A549 (cell line): ENCODE data around the gene COMMD7. TPM values are rescaled to one million over a fixed set of nuclear protein-coding genes. Genes with fewer than 3 reads are reported as not detected.

Experiments used
- ATAC-seq, 2 experiments: fragments of 200-7000 bp in 1 of 2; fragments of >200 bp in 1 of 2; cut with Nextera tagmentation in 1 of 2; cut with Tn5 transposase in 1 of 2; 3 replicates each; pipeline versions ENCODE4 v1.8.0 to v1.9.1; 2018 to 2020; ENCODE audit warnings: mild to moderate bottlenecking in 1 of 2, moderate library complexity in 1 of 2
- CTCF ChIA-PET: fragments of 300-600 bp; sonication (Branson Sonifier 250); formaldehyde crosslinking; extraction: SDS; loops from one replicate; lab custom pipeline; 2021; ENCODE audit warnings: antibody characterized with exemption, inconsistent platforms; lab: Yijun Ruan, JAX
- POLR2A ChIA-PET: fragments of 350-600 bp; formaldehyde crosslinking; extraction: SDS; loops from one replicate; lab custom pipeline; 2021; ENCODE audit warnings: antibody characterized with exemption, inconsistent platforms; lab: Yijun Ruan, JAX
- DNase-seq, 2 experiments: peaks; one replicate each; pipeline versions ENCODE4 v3.0.0 to v3.0.0-alpha.2; 2011 to 2016; ENCODE audit warnings: low read depth in 1 of 2, low spot score in 1 of 2
- FAIRE-seq: peaks from 2 replicates; lab custom pipeline; 2011; peaks lifted over from hg19 to GRCh38; lab: Jason Lieb, UNC
- H3K27ac ChIP-seq, 2 experiments: fragments of >200 bp; sonication (Bioruptor Twin); formaldehyde crosslinking; 3 replicates each; pipeline ENCODE4 v1.5.1; 2016 to 2017
- H3K4me1 ChIP-seq: fragments of >200 bp; sonication (Bioruptor Twin); formaldehyde crosslinking; 3 replicates; pipeline ENCODE4 v1.6.1; 2016
- H3K4me2 ChIP-seq: fragments of >200 bp; sonication (Bioruptor Twin); formaldehyde crosslinking; 3 replicates; pipeline ENCODE4 v1.6.1; 2016
- H3K4me3 ChIP-seq: fragments of >200 bp; sonication (Bioruptor Twin); formaldehyde crosslinking; 3 replicates; pipeline ENCODE4 v1.5.1; 2016
- H3K9me3 ChIP-seq: fragments of >200 bp; sonication (Bioruptor Twin); formaldehyde crosslinking; 3 replicates; pipeline ENCODE4 v1.6.1; 2016
- BCL3 ChIP-seq: fragments of >200 bp; sonication (Bioruptor Twin); formaldehyde crosslinking; IDR thresholded peaks from 3 replicates; pipeline ENCODE4 v1.6.1; 2016
- BHLHE40 ChIP-seq: IDR thresholded peaks from 2 replicates; pipeline ENCODE4 v1.6.1; 2012; ENCODE audit warnings: low read depth, low read length, inconsistent platforms
- EHMT2 ChIP-seq: fragments of 200-600 bp; sonication (generic); IDR thresholded peaks from 2 replicates; pipeline ENCODE4 v1.6.1; 2016; ENCODE audit warnings: antibody characterized with exemption, low read depth, mild to moderate bottlenecking, moderate library complexity
- EP300 ChIP-seq, 2 experiments: fragments of >200 bp; sonication (Bioruptor Twin); formaldehyde crosslinking; IDR thresholded peaks; 2 replicates in 1 of 2; 3 replicates in 1 of 2; pipeline ENCODE4 v1.6.1; 2016 to 2017
- FOSB ChIP-seq: fragments of 250-450 bp; sonication (Bioruptor Pico); IDR thresholded peaks from 2 replicates; pipeline ENCODE4 v1.5.0; 2020; ENCODE audit warnings: mild to moderate bottlenecking, moderate library complexity
- HOXB13 ChIP-seq: fragments of 250-450 bp; sonication (Bioruptor Pico); IDR thresholded peaks from 2 replicates; pipeline ENCODE4 v1.5.0; 2020; ENCODE audit warnings: low read depth, mild to moderate bottlenecking, moderate library complexity
- HOXB5 ChIP-seq: fragments of 250-450 bp; sonication (Bioruptor Pico); IDR thresholded peaks from 2 replicates; pipeline ENCODE4 v1.5.0; 2020; ENCODE audit warnings: mild to moderate bottlenecking, moderate library complexity
- KDM1A ChIP-seq: fragments of 200-600 bp; sonication (generic); IDR thresholded peaks from 2 replicates; pipeline ENCODE4 v1.6.1; 2016; ENCODE audit warnings: low read depth, mild to moderate bottlenecking
- KDM5A ChIP-seq: fragments of 200-600 bp; sonication (generic); IDR thresholded peaks from 2 replicates; pipeline ENCODE4 v1.6.1; 2016; ENCODE audit warnings: antibody characterized with exemption, mild to moderate bottlenecking
- MAZ ChIP-seq: fragments of 150-350 bp; IDR thresholded peaks from 2 replicates; pipeline ENCODE4 v1.6.1; 2014; ENCODE audit warnings: antibody characterized with exemption, low read depth, low read length, borderline replicate concordance
- MYC ChIP-seq: IDR thresholded peaks from 2 replicates; pipeline ENCODE4 v1.6.1; 2012; ENCODE audit warnings: mild to moderate bottlenecking, inconsistent platforms, low read length, improper control_type of control experiment, borderline replicate concordance
- NFE2L2 ChIP-seq: fragments of 150-350 bp; conservative IDR thresholded peaks from 2 replicates; pipeline ENCODE4 v1.6.1; 2014; ENCODE audit warnings: low read length
- NPAS2 ChIP-seq: fragments of 250-450 bp; sonication (Bioruptor Pico); IDR thresholded peaks from 2 replicates; pipeline ENCODE4 v1.8.0; 2022; ENCODE audit warnings: mild to moderate bottlenecking, moderate library complexity, borderline replicate concordance
- PHF8 ChIP-seq: fragments of 200-600 bp; sonication (generic); IDR thresholded peaks from 2 replicates; pipeline ENCODE4 v1.6.1; 2016; ENCODE audit warnings: low read depth, mild to moderate bottlenecking, antibody characterized with exemption, moderate library complexity, borderline replicate concordance
- POLR2A ChIP-seq: IDR thresholded peaks from 2 replicates; pipeline ENCODE4 v1.6.1; 2012; ENCODE audit warnings: mild to moderate bottlenecking, low read length
- POLR2AphosphoS2 ChIP-seq: conservative IDR thresholded peaks from 2 replicates; pipeline ENCODE4 v1.6.1; 2012; ENCODE audit warnings: low read length, improper control_type of control experiment, inconsistent platforms
- RARB ChIP-seq: fragments of 250-450 bp; sonication (Bioruptor Pico); IDR thresholded peaks from 2 replicates; pipeline ENCODE4 v1.8.0; 2021; ENCODE audit warnings: mild to moderate bottlenecking, moderate library complexity
- RFX5 ChIP-seq: fragments of 450-650 bp; IDR thresholded peaks from 2 replicates; pipeline ENCODE4 v1.7.1; 2014; ENCODE audit warnings: antibody characterized with exemption, mild to moderate bottlenecking, moderate library complexity
- RNF2 ChIP-seq: fragments of 200-600 bp; sonication (generic); IDR thresholded peaks from 2 replicates; pipeline ENCODE4 v1.6.1; 2016; ENCODE audit warnings: low read depth, mild to moderate bottlenecking, antibody characterized with exemption, moderate library complexity, borderline replicate concordance
- TFCP2L1 ChIP-seq: fragments of 250-450 bp; sonication (Bioruptor Pico); IDR thresholded peaks from 2 replicates; pipeline ENCODE4 v1.5.0; 2021; ENCODE audit warnings: mild to moderate bottlenecking
- TP53 ChIP-seq: fragments of 250-450 bp; sonication (Bioruptor Pico); IDR thresholded peaks from 2 replicates; pipeline ENCODE4 v1.5.0; 2021; ENCODE audit warnings: mild to moderate bottlenecking, moderate library complexity
- USF2 ChIP-seq: fragments of 450-650 bp; IDR thresholded peaks from 2 replicates; pipeline ENCODE4 v1.6.1; 2014; ENCODE audit warnings: antibody characterized with exemption
- ZFP36 ChIP-seq: fragments of 450-650 bp; IDR thresholded peaks from 2 replicates; pipeline ENCODE4 v1.6.1; 2014; ENCODE audit warnings: borderline replicate concordance; ENCODE audit not compliant: partially characterized antibody
- ZNF302 ChIP-seq: fragments of 250-450 bp; sonication (Bioruptor Pico); IDR thresholded peaks from 2 replicates; pipeline ENCODE4 v1.9.0; 2021; ENCODE audit warnings: inconsistent platforms, mild to moderate bottlenecking, moderate library complexity
- WGBS: methylation state at CpG from one replicate; pipeline ENCODE4 v1.1.6; 2017; ENCODE audit errors: missing lambda C conversion rate; 5-methylcytosine and 5-hydroxymethylcytosine counted together
- polyA plus RNA-seq, 4 experiments: library from polyadenylated mRNA; depleted of rRNA in 3 of 4; stranded (reverse); fragments of >200 nt; fragmentation: RNase III in 1 of 4; extraction: RNeasy Plus Mini Kit Qiagen cat#74134 plus additional on column Dnase treatment in 1 of 4; gene quantifications; 2 replicates in 3 of 4; 3 replicates in 1 of 4; pipeline ENCODE4 v1.2.3, GENCODE V29; 2011 to 2017
- TF ChIP-seq, protein P1 (sequence below): fragments of >200 bp; sonication (Bioruptor Twin); formaldehyde crosslinking; IDR thresholded peaks from 3 replicates; pipeline ENCODE4 v1.5.1; 2016
- TF ChIP-seq, protein P2 (sequence below): fragments of >200 bp; sonication (Bioruptor Twin); formaldehyde crosslinking; IDR thresholded peaks from 2 replicates; pipeline ENCODE4 v1.6.1; 2016

COMMD7 gene
- polyA plus RNA-seq, 2 of the 4 experiments (the other 2 are of a cell fraction) = 55.7 to 74.1 TPM

GRCh38 chr20:32761417-32761830 lies 18.2 kb upstream of the COMMD7 start (continued):
- TF ChIP-seq BCL3 = no peak
- no peak for TF ChIP-seq RARB (CRISPR knock-in tag)

DNA sequence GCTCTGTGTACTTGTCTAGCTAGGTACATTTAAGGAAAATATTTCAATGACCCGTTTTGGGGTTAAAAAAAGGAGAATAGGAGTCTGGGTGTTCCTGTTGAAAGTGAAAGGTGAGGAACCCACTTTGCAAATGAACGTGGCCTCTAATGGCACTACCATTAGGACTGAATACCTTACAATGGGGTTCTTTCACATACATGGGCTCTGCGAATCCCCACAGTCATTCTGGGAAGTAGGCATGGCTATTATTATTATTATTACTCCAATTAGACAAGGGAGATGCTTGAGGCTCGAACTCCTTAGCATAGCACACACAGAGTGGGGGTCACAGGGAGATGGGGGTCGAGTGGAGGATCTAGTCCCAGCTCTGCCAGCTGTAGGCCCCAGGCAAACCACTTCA lies 12.9 kb upstream of the COMMD7 start:
- peaks cover 33% of the 10 kb centered on the region for H3K4me1 ChIP-seq
- H3K4me3 ChIP-seq = no peak overlapping the region
- no peaks in the 10 kb centered on the region for H3K9me3 ChIP-seq
- no peak for FAIRE-seq
- ChIA-PET CTCF (interaction anchor here (0.6 to 1.7 kb wide), 3 partner anchors 17 to 36 kb away, joined by 3 to 7 read pairs (median 3); no protein-coding TSS in a partner anchor), POLR2A (interaction anchor here (0.8 kb wide), 1 partner anchor 63 kb away, joined by 4 read pairs; the partner anchor contains the start of gene MAPRE1)
- ATAC-seq = no peak
- DNase-seq = no peak
- H3K4me2 ChIP-seq = no peak overlapping the region
- WGBS = 59% methylated on average over 5 of the region's 5 CpGs
- H3K27ac ChIP-seq = no peak overlapping the region
- no peak for TF ChIP-seq EP300 (IDR thresholded peaks at IDR 0.05)
- no peak for TF ChIP-seq KDM5A
- no peak for TF ChIP-seq ZNF302 (CRISPR knock-in tag)
- no peak for TF ChIP-seq ZFP36
- no peak for TF ChIP-seq HOXB5 (CRISPR knock-in tag)
- TF ChIP-seq USF2 = no peak
- no peak for TF ChIP-seq NFE2L2
- no peak for TF ChIP-seq RNF2
- no peak for TF ChIP-seq MAZ
- no peak for TF ChIP-seq HOXB13 (CRISPR knock-in tag)
- TF ChIP-seq EHMT2 = no peak
- TF ChIP-seq MYC = no peak
- no peak for TF ChIP-seq POLR2A
- TF ChIP-seq BHLHE40 = no peak
- TF ChIP-seq, protein P1, sequence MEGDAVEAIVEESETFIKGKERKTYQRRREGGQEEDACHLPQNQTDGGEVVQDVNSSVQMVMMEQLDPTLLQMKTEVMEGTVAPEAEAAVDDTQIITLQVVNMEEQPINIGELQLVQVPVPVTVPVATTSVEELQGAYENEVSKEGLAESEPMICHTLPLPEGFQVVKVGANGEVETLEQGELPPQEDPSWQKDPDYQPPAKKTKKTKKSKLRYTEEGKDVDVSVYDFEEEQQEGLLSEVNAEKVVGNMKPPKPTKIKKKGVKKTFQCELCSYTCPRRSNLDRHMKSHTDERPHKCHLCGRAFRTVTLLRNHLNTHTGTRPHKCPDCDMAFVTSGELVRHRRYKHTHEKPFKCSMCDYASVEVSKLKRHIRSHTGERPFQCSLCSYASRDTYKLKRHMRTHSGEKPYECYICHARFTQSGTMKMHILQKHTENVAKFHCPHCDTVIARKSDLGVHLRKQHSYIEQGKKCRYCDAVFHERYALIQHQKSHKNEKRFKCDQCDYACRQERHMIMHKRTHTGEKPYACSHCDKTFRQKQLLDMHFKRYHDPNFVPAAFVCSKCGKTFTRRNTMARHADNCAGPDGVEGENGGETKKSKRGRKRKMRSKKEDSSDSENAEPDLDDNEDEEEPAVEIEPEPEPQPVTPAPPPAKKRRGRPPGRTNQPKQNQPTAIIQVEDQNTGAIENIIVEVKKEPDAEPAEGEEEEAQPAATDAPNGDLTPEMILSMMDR = no peak
- no peak for TF ChIP-seq TFCP2L1 (CRISPR knock-in tag)
- no peak for TF ChIP-seq NPAS2 (CRISPR knock-in tag)
- no peak for TF ChIP-seq RARB (CRISPR knock-in tag)

GRCh38 chr20:32753731-32754130 lies 10.5 kb upstream of the COMMD7 start:
- H3K4me3 ChIP-seq = no peak overlapping the region
- H3K4me1 ChIP-seq = peaks cover 31% of the 10 kb centered on the region
- no peaks in the 10 kb centered on the region for H3K9me3 ChIP-seq
- ChIA-PET POLR2A (interaction anchor here (0.5 kb wide), 1 partner anchor 88 kb away, joined by 4 read pairs; no protein-coding TSS in a partner anchor), CTCF (interaction anchor here (0.8 to 2.3 kb wide), 3 partner anchors 9 to 80 kb away, joined by 3 to 10 read pairs (median 5); partner anchors contain the start of genes C20orf203 and DNMT3B)
- no peak for TF ChIP-seq MYC
- TF ChIP-seq FOSB (CRISPR knock-in tag) = no peak
- no peak for TF ChIP-seq POLR2AphosphoS2
- TF ChIP-seq KDM1A = no peak
- TF ChIP-seq RFX5 = no peak
- TF ChIP-seq USF2 = no peak
- TF ChIP-seq, protein P1 = no peak
- no peak for TF ChIP-seq PHF8
- TF ChIP-seq EP300 (IDR thresholded peaks at IDR 0.05) = no peak
- no peak for TF ChIP-seq TP53 (CRISPR knock-in tag)
- TF ChIP-seq NFE2L2 = no peak
- TF ChIP-seq, protein P2, sequence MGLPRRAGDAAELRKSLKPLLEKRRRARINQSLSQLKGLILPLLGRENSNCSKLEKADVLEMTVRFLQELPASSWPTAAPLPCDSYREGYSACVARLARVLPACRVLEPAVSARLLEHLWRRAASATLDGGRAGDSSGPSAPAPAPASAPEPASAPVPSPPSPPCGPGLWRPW = no peak
- ATAC-seq (peak in 1 of 2 experiments; percentile 55; a peak in 3 of 6 replicates), DNase-seq (no peak), FAIRE-seq (no peak)
- 52% methylated on average over 4 of the region's 4 CpGs for WGBS
- H3K4me2 ChIP-seq = no peak overlapping the region
- peak overlapping the region in 1 of 2 experiments; percentile 67; a peak in 3 of 6 replicates for H3K27ac ChIP-seq
